GM12878 (cell line): ENCODE results near the gene LPAR6. TPM values are rescaled to one million over a fixed set of nuclear protein-coding genes. Genes with fewer than 3 reads are reported as not detected.

Source experiments
- ATAC-seq: fragments of 200-7000 bp; cut with Tn5 transposase; 3 replicates; pipeline ENCODE4 v1.9.1; 2020; ENCODE audit warnings: mild to moderate bottlenecking, moderate library complexity
- BruUV-seq: library from RNA; stranded (reverse); fragments of 400-500 nt; replicated peaks from 2 replicates; lab custom pipeline; 2021; lab: Mats Ljungman, UMichigan
- CTCF ChIA-PET: fragments of 300-600 bp; sonication (Branson Sonifier 250); formaldehyde crosslinking; extraction: SDS; loops from one replicate; lab custom pipeline; 2021; ENCODE audit warnings: inconsistent platforms; lab: Yijun Ruan, JAX
- POLR2A ChIA-PET: fragments of 350-600 bp; formaldehyde crosslinking; extraction: SDS; loops from one replicate; lab custom pipeline; 2021; ENCODE audit warnings: inconsistent platforms; lab: Charles Lee
- RAD21 ChIA-PET: fragments of 300-600 bp; sonication (Branson Sonifier 250); formaldehyde crosslinking; loops from one replicate; lab custom pipeline; 2023; ENCODE audit warnings: antibody characterized with exemption; ENCODE audit not compliant: unreplicated experiment; lab: Charles Lee
- SMC1A ChIA-PET: fragments of 300-600 bp; sonication (Branson Sonifier 250); formaldehyde crosslinking; loops from one replicate; lab custom pipeline; 2023; ENCODE audit not compliant: unreplicated experiment, uncharacterized antibody; lab: Charles Lee
- DNase-seq: peaks from one replicate; pipeline ENCODE4 v3.0.0-alpha.2; 2011; ENCODE audit warnings: low read depth, low spot score
- FAIRE-seq: peaks from 3 replicates; lab custom pipeline; 2011; peaks lifted over from hg19 to GRCh38; lab: Jason Lieb, UNC
- H2AFZ ChIP-seq: 2 replicates; pipeline ENCODE4 v1.6.0; 2011; ENCODE audit warnings: low read depth, low read length, control low read depth; ENCODE audit not compliant: control insufficient read depth
- H3K27ac ChIP-seq: 2 replicates; pipeline ENCODE4 v1.5.1; 2011; ENCODE audit warnings: control low read depth; ENCODE audit not compliant: control insufficient read depth, insufficient read depth
- H3K27me3 ChIP-seq, 2 experiments: replicated peaks in 1 of 2; 2 replicates each; pipeline versions ENCODE4 v1.6.0 to v1.6.1; 2011; ENCODE audit warnings: low read length in 1 of 2; ENCODE audit not compliant: control insufficient read depth in 2 of 2, insufficient read depth in 2 of 2
- H3K36me3 ChIP-seq, 2 experiments: 2 replicates each; pipeline ENCODE4 v1.5.1; 2011; ENCODE audit warnings: low read length in 1 of 2; ENCODE audit not compliant: control insufficient read depth in 2 of 2, insufficient read depth in 2 of 2
- H3K4me1 ChIP-seq: 2 replicates; pipeline ENCODE4 v1.6.1; 2011; ENCODE audit warnings: mild to moderate bottlenecking, low read length, moderate library complexity, mixed read lengths; ENCODE audit not compliant: control insufficient read depth, insufficient read depth
- H3K4me2 ChIP-seq: 2 replicates; pipeline ENCODE4 v1.6.0; 2011; ENCODE audit warnings: control low read depth; ENCODE audit not compliant: control insufficient read depth, insufficient read depth
- H3K4me3 ChIP-seq: fragments of 200-600 bp; sonication (generic); 2 replicates; pipeline ENCODE4 v1.5.1; 2016
- H3K79me2 ChIP-seq: 2 replicates; pipeline ENCODE4 v1.6.0; 2011; ENCODE audit warnings: low read length; ENCODE audit not compliant: control insufficient read depth, insufficient read depth
- H3K9ac ChIP-seq: 2 replicates; pipeline ENCODE4 v1.8.0; 2011; ENCODE audit warnings: low read length, control low read depth, mixed read lengths; ENCODE audit not compliant: control insufficient read depth, insufficient read depth
- H3K9me3 ChIP-seq: replicated peaks from 3 replicates; pipeline ENCODE4 v1.5.1; 2011; ENCODE audit warnings: mild to moderate bottlenecking, low read length; ENCODE audit not compliant: control insufficient read depth, insufficient read depth
- H4K20me1 ChIP-seq: 2 replicates; pipeline ENCODE4 v1.6.0; 2011; ENCODE audit not compliant: control insufficient read depth, insufficient read depth
- ATF7 ChIP-seq: fragments of 450-650 bp; IDR thresholded peaks from 2 replicates; pipeline ENCODE4 v1.6.1; 2016; ENCODE audit warnings: low read depth, mild to moderate bottlenecking
- EED ChIP-seq: sonication (generic); IDR thresholded peaks from 2 replicates; pipeline ENCODE4 v1.6.1; 2016; ENCODE audit warnings: antibody characterized with exemption, low read depth
- KLF5 ChIP-seq: fragments of 450-650 bp; IDR thresholded peaks from 2 replicates; pipeline ENCODE4 v1.6.1; 2014; ENCODE audit warnings: mild to moderate bottlenecking; ENCODE audit not compliant: partially characterized antibody
- MXI1 ChIP-seq: fragments of 150-350 bp; IDR thresholded peaks from 2 replicates; pipeline ENCODE4 v1.6.1; 2011; ENCODE audit warnings: low read depth, mild to moderate bottlenecking, inconsistent platforms, low read length, improper control_type of control experiment
- PML ChIP-seq: IDR thresholded peaks from 2 replicates; pipeline ENCODE4 v1.6.1; 2012; ENCODE audit warnings: low read length, inconsistent platforms
- POLR2A ChIP-seq: IDR thresholded peaks from 2 replicates; pipeline ENCODE4 v1.6.1; 2011; ENCODE audit warnings: low read depth, mild to moderate bottlenecking, low read length
- SP1 ChIP-seq: IDR thresholded peaks from one replicate; pipeline ENCODE4 v1.6.1; 2011; ENCODE audit warnings: low read depth, low read length
- WGBS: methylation state at CpG from one replicate; pipeline ENCODE4 v1.1.6; 2016; ENCODE audit warnings: low lambda C conversion rate; ENCODE audit not compliant: insufficient replicate concordance, insufficient coverage; ENCODE audit errors: missing lambda C conversion rate; 5-methylcytosine and 5-hydroxymethylcytosine counted together
- in situ Hi-C: fragments of 300-500 bp; cut with MboI; formaldehyde crosslinking; loops from 9 replicates; pipeline ENCODE4 v1.14.3; 2018; ENCODE audit warnings: mixed read lengths
- intact Hi-C: fragments of 100-400 bp; cut with micrococcal nuclease; formaldehyde crosslinking; loops from one replicate; pipeline ENCODE4 v1.14.2; 2022; ENCODE audit not compliant: unreplicated experiment
- polyA plus RNA-seq, 11 experiments: library from polyadenylated mRNA; depleted of rRNA in 4 of 11; unstranded in 6 of 11; stranded (reverse) in 5 of 11; fragments of >200 nt; fragmentation: Nextera tagmentation in 4 of 11; fragmentation: Illumina TruSeq in 1 of 11; extraction: Ambion mirVana in 4 of 11; extraction: Trizol in 1 of 11; gene quantifications; 1 replicate in 1 of 11; 2 replicates in 10 of 11; pipeline versions ENCODE4 v1.2.1 to v1.2.3, GENCODE V29; 2011 to 2016; ENCODE audit warnings: inconsistent platforms in 2 of 11, missing spikeins in 2 of 11, low read depth in 1 of 11
- total RNA-seq, 4 experiments: library from RNA; depleted of rRNA in 3 of 4; stranded (reverse); fragments of >200 nt in 3 of 4; fragmentation: Illumina TruSeq in 1 of 4; extraction: Trizol in 1 of 4; gene quantifications; 2 replicates each; pipeline versions ENCODE4 v1.2.1 to v1.2.3, GENCODE V29; 2013 to 2021
- TF ChIP-seq, protein P1 (sequence below), 3 experiments: IDR thresholded peaks in 2 of 3; conservative IDR thresholded peaks in 1 of 3; 2 replicates each; pipeline ENCODE4 v1.5.1; 2011; ENCODE audit warnings: low read depth in 3 of 3, low read length in 3 of 3, mild to moderate bottlenecking in 3 of 3, control low read depth in 2 of 3, moderate library complexity in 2 of 3, inconsistent platforms in 1 of 3, mixed read lengths in 1 of 3; ENCODE audit not compliant: control insufficient read depth in 2 of 3, insufficient read depth in 1 of 3; ENCODE audit errors: extremely low read depth in 1 of 3
- TF ChIP-seq, protein P2 (sequence below): IDR thresholded peaks from 2 replicates; pipeline ENCODE4 v1.6.1; 2012; ENCODE audit warnings: low read depth, low read length, improper control_type of control experiment
- TF ChIP-seq, protein P3 (sequence below): IDR thresholded peaks from 2 replicates; pipeline ENCODE4 v1.6.1; 2012; ENCODE audit warnings: low read length, inconsistent platforms
- TF ChIP-seq, protein P4 (sequence below): fragments of 150-350 bp; IDR thresholded peaks from 2 replicates; pipeline ENCODE4 v1.6.1; 2014; ENCODE audit warnings: mild to moderate bottlenecking, low read depth, low read length

Gene LPAR6
- total and polyA plus RNA-seq, 10 of the 15 experiments (the other 5 are each of a cell fraction or from before 2014, with no cell fraction given), result 1.4 to 4.2 (median 2.8) TPM

DNA sequence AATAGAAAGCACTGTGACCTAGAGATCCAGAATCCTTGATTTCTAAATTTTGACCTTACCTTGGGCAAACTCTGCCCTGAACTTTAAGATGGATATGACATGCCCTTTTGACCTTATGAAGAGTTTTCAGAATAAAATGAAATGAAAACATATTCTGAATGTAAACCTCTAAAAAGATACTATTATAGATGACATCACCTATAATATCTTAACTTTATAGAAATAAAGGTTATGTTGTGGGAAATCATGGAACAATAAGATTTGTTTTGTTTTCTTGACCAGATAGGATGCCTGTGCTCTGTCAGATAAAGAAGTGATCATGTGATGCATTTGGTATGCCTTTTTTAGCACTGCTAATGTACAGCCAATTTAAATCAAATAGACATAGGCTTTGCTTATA, 13.1 kb upstream of the LPAR6 start:
- Histone ChIP-seq H3K9ac (no peak overlapping the region), H3K27ac (no peak overlapping the region), H3K4me1 (peaks cover 14% of the 10 kb centered on the region), H3K4me2 (no peak overlapping the region), H3K79me2 (no peaks in the 10 kb centered on the region), H2AFZ (no peak overlapping the region), H3K27me3 (no peaks in the 10 kb centered on the region), H3K4me3 (no peak overlapping the region), H4K20me1 (no peaks in the 10 kb centered on the region), H3K36me3 (no peaks in the 10 kb centered on the region), H3K9me3 (peaks cover 1% of the 10 kb centered on the region; the same call in 2 of the 3 replicates)
- FAIRE-seq (no peak), ATAC-seq (no peak), DNase-seq (no peak)
- no TSS peak for BruUV-seq
- RAD21 ChIA-PET, result no interaction called here
- in situ Hi-C loops (no loop called here), intact Hi-C loops (no loop called here)
- POLR2A ChIA-PET, result no interaction called here
- CTCF ChIA-PET, result interaction anchor here (1.1 kb wide), 1 partner anchor 13 kb away, joined by 3 read pairs; the partner anchor contains the start of gene LPAR6
- SMC1A ChIA-PET, result interaction anchor here (1.0 kb wide), 1 partner anchor 116 kb away, joined by 3 read pairs; no protein-coding TSS in a partner anchor
- peak; percentile 15; the same call in 1 of the 2 replicates for TF ChIP-seq ATF7
- no peak for TF ChIP-seq KLF5
- no peak for TF ChIP-seq EED
- TF ChIP-seq, protein P1, sequence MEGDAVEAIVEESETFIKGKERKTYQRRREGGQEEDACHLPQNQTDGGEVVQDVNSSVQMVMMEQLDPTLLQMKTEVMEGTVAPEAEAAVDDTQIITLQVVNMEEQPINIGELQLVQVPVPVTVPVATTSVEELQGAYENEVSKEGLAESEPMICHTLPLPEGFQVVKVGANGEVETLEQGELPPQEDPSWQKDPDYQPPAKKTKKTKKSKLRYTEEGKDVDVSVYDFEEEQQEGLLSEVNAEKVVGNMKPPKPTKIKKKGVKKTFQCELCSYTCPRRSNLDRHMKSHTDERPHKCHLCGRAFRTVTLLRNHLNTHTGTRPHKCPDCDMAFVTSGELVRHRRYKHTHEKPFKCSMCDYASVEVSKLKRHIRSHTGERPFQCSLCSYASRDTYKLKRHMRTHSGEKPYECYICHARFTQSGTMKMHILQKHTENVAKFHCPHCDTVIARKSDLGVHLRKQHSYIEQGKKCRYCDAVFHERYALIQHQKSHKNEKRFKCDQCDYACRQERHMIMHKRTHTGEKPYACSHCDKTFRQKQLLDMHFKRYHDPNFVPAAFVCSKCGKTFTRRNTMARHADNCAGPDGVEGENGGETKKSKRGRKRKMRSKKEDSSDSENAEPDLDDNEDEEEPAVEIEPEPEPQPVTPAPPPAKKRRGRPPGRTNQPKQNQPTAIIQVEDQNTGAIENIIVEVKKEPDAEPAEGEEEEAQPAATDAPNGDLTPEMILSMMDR (IDR thresholded peaks at IDR 0.05 in 2 of 3, conservative IDR thresholded peaks at IDR 0.05 in 1 of 3; ENCODE audit: control insufficient read depth in 2 of 3, extremely low read depth in 1 of 3, insufficient read depth in 1 of 3, low read depth in 3 of 3, low read length in 3 of 3), result no peak
- TF ChIP-seq SP1, result no peak

DNA sequence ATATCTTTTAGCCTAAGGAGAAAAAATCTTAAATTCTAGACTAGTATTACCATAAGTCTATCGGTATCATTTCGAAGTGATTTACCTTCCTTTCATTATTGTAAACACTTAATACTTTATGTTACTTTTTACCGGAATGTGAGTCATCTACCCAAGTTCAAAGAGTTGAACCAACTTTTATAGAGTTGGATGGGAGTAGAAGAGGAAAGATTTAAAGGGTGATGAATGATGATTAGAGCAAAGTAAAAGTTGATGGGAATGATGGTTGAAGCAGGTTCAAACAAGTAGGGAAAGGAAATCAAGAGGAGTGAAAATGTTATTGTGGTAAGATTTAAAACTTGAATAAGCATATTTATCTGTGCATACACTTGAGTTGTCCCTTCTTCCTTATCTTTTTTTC, 11.3 kb upstream of the LPAR6 start:
- ChIA-PET CTCF (no interaction called here), POLR2A (no interaction called here), RAD21 (no interaction called here), SMC1A (interaction anchor here (0.6 kb wide), 1 partner anchor 48 kb away, joined by 3 read pairs; no protein-coding TSS in a partner anchor)
- Histone ChIP-seq H3K36me3 (no peaks in the 10 kb centered on the region), H3K79me2 (no peaks in the 10 kb centered on the region), H4K20me1 (no peaks in the 10 kb centered on the region), H3K4me2 (no peak overlapping the region), H2AFZ (no peak overlapping the region), H3K4me3 (no peak overlapping the region), H3K9ac (no peak overlapping the region), H3K4me1 (peaks cover 3% of the 10 kb centered on the region), H3K9me3 (peaks cover under 1% of the 10 kb centered on the region; the same call in 2 of the 3 replicates), H3K27ac (no peak overlapping the region), H3K27me3 (no peaks in the 10 kb centered on the region)
- BruUV-seq, result no TSS peak
- TF ChIP-seq, protein P2, sequence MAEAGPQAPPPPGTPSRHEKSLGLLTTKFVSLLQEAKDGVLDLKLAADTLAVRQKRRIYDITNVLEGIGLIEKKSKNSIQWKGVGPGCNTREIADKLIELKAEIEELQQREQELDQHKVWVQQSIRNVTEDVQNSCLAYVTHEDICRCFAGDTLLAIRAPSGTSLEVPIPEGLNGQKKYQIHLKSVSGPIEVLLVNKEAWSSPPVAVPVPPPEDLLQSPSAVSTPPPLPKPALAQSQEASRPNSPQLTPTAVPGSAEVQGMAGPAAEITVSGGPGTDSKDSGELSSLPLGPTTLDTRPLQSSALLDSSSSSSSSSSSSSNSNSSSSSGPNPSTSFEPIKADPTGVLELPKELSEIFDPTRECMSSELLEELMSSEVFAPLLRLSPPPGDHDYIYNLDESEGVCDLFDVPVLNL, result no peak
- TF ChIP-seq, protein P3, sequence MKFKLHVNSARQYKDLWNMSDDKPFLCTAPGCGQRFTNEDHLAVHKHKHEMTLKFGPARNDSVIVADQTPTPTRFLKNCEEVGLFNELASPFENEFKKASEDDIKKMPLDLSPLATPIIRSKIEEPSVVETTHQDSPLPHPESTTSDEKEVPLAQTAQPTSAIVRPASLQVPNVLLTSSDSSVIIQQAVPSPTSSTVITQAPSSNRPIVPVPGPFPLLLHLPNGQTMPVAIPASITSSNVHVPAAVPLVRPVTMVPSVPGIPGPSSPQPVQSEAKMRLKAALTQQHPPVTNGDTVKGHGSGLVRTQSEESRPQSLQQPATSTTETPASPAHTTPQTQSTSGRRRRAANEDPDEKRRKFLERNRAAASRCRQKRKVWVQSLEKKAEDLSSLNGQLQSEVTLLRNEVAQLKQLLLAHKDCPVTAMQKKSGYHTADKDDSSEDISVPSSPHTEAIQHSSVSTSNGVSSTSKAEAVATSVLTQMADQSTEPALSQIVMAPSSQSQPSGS, result no peak
- TF ChIP-seq PML, result no peak
- TF ChIP-seq MXI1, result no peak
- no peak for TF ChIP-seq POLR2A
- TF ChIP-seq, protein P4, sequence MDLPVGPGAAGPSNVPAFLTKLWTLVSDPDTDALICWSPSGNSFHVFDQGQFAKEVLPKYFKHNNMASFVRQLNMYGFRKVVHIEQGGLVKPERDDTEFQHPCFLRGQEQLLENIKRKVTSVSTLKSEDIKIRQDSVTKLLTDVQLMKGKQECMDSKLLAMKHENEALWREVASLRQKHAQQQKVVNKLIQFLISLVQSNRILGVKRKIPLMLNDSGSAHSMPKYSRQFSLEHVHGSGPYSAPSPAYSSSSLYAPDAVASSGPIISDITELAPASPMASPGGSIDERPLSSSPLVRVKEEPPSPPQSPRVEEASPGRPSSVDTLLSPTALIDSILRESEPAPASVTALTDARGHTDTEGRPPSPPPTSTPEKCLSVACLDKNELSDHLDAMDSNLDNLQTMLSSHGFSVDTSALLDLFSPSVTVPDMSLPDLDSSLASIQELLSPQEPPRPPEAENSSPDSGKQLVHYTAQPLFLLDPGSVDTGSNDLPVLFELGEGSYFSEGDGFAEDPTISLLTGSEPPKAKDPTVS, result no peak
- DNase-seq, result no peak
- in situ Hi-C loops (no loop called here), intact Hi-C loops (no loop called here)
- no peak for FAIRE-seq
- 99% methylated on average over 3 of the region's 3 CpGs for WGBS
- no peak for ATAC-seq
